ENCODE measurements around the gene ARHGAP18. TPM values are rescaled to one million over a fixed set of nuclear protein-coding genes. Genes with fewer than 3 reads are reported as not detected.

The ARHGAP18 gene
- total RNA-seq, 1 experiment from 2014 or later, result 12.6 TPM

DNA sequence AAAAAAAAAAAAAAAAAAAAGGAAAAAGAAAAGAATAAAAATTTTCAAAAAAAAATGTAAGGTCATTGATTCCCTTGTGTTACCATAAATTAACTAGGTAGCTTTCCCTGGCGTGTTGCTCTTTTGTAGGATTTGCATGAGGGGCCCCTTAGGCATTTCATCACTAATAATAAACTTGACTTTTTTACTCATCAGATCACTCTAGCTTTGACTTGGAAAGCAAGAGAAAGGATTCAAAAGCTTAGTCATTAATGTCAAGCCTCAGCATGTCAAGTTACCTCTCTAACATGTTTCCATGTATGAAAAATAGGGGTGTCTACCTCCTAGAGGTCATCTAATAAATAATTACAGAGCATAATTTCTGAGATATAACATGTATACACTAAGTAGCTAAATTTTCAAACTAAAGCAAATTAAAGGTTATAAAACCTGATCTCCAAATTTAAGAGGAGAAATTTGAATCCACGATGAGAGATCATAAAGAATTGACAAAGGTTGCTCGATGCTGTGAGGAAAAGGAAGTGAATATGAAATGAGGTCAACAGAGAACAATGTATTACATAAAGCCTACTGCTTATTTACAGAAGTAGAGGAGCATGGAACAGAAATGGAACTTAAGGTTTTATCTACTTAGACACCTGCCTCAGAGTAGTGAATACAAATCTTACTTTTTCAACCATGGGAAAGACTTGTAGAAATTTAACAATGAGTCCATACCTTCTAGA, 86.8 kb downstream of the ARHGAP18 start:
- DNase-seq (ENCODE audit: extremely low read depth, low read depth), result no peak

DNA sequence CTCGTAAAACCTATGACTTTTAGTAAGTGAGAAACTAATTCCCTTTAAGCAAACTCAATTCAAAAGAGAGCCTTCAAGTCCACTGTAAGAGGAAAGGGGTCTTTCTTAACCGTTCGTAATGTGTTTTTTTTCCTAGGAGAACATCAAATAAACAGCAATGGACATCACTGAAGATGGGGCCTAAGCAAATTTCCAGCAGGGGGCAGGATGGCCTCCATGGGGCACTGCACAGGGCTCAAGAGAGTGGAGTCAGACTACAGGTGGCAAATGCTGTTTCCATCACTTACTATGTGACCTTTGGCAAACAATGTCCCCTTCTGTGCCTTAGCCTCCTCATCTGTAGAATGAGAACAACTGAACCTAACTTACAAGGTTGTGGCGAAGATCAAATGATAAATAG, 88.7 kb downstream of the ARHGAP18 start:
- DNase-seq (ENCODE audit: extremely low read depth, low read depth), result no peak

DNA sequence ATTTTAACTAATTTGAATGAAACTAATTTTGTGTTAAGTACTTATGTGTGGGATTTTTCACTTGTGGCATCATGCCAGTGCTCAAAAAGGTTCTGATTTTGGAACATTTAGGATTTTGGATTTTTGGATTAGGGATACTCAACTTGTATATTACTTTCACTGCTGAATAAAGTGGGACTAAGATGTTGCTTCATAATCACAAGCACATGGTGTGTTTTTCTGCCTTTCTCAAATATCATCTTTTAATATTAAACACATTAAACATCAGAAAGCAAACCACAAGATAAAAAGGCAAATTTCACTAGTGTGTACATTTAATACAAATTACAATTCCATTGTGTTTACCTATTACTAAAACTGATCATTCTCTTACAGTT, 89.8 kb downstream of the ARHGAP18 start:
- DNase-seq (ENCODE audit: extremely low read depth, low read depth), result no peak

DNA sequence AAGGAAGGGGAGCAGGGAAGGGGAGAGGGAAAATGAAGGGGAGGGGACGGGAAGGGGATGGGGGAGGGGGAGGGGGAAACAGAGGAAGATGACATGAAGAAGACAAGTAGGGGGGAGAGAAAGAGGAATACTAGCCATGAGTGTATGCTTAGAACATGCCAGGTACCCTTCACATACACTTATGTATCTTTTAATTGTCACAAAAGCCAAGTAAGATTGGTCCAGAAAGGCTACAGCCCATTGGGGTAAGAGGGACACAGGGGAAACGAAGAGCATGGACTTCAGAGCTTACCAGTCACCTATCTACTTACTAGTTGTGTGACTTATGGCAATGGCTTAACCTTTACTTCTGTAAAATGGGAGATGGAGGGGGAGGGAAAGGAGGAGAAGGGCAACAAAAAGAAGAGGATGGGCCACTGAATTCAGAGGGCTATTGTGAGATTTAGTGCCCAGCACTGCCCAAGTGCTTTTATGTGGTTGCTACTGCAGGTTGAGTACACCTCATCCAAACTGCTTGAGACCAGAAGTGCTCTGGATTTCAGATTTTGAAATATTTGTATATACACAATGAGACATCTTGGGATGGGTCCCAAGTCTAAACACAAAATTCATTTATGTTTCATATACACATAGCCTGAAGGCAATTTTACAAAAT, 90.3 kb downstream of the ARHGAP18 start:
- no peak for DNase-seq (ENCODE audit: extremely low read depth, low read depth)

DNA sequence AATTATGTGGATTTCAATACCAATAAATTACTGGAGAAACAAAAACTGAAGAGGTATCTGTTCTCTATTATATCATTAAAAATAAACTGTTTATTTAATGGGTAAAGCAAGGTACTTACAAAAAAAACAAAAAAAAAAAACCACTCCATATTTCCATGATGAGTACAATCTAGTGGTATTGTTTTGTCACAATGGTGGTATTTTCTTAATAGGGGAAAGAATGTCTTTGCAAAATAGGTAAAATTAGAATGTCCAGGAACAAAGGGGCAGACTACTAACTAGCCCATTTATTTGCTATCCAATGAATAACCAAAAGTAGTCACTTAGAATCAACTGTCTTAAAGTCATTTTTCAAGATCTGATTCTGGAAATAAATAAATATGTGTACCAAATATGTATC, 92.0 kb downstream of the ARHGAP18 start:
- no peak for DNase-seq (ENCODE audit: extremely low read depth, low read depth)

DNA sequence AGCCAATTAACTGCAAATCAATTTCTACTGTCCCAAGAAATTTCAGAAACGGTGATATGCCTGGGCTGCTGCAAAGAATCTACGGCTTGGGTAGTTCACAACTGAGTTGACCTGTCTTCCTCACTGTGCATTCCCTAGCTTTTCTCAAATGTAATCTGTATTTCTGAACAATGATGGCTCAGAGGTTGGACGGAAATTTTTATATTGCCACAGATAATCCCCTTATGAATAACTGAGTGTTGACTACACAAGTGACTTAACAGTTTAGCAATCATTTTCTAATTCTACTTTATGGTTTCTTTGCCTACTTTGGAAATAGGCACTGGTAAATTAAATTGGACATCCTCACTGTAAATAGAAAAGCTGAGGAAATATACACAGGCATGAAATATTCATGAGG, 94.5 kb downstream of the ARHGAP18 start:
- DNase-seq (ENCODE audit: extremely low read depth, low read depth), result no peak

DNA sequence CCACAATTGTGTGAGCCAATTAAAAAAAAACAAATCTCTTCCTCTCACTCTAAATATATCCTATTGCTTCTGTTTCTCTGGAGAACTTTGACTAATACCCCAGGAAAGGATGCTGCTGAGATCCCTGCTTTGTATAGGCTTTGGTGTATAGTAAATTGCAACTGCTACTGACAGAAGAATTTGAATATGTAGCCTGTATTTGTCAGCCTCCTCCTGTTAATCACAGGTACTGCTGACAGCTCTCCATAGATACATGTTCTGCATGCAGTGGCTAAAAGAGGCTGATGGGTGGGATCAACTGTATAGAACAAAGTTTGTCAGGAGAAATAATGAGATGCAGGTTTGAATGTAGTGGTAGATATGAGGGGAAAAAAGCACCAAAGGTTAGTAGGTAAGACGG, 95.0 kb downstream of the ARHGAP18 start:
- no peak for DNase-seq (ENCODE audit: extremely low read depth, low read depth)

DNA sequence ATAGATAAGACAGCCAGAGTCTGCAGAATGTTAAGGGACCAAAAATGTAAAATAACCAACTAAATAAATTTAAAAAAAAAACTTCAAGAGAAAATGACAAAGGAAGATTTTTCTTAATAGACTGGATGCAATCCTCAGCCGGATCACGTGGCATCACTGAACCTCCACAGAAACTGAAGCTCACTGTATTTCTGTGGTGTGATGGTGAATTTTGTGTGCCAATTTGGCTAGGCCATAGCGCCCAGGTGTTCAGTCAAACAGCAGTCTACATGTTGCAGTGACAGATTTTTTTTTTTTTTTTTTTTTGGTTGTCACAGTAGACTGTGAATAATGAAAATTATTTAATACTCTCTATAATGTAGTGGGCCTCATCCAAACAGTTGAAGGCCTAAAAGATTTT, 95.5 kb downstream of the ARHGAP18 start:
- DNase-seq (ENCODE audit: extremely low read depth, low read depth), result no peak

DNA sequence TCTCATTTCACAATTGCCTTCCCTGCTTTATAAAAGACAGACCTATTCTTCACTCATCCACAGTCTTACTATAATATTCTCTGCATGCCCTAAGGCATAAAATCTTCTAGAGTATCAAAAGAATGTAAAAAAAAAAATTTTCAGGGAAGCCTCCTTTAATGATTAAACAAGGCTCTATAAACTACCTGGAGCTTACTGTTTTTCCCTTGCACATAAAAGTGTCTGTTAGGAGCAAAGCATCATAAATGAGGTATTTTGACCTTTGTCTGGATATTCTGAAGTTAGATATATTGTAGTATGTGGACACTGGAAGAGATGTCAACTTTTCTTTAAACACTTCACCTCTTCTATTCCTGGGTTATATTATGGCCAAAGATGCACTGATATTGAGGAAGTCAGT, 97.5 kb downstream of the ARHGAP18 start:
- no peak for DNase-seq (ENCODE audit: extremely low read depth, low read depth)

DNA sequence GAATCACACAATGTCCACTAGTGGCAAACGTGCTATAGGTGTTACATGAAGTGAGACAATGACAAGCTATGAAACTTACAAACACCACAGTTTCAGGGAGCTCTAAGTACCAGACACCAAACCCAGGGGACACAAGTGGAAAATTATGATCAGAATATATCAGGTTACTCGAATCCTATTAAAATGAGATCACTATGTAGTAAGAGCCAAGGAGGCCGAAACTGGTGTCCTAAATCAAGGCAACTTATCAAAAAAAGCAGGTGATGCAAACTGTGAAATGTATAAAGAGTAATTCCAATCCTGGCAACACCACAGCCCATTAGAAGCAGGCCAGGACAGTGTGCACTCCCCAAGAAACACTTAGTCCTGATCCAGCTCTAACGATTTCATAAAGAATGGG, 100.3 kb downstream of the ARHGAP18 start:
- no peak for DNase-seq (ENCODE audit: extremely low read depth, low read depth)

DNA sequence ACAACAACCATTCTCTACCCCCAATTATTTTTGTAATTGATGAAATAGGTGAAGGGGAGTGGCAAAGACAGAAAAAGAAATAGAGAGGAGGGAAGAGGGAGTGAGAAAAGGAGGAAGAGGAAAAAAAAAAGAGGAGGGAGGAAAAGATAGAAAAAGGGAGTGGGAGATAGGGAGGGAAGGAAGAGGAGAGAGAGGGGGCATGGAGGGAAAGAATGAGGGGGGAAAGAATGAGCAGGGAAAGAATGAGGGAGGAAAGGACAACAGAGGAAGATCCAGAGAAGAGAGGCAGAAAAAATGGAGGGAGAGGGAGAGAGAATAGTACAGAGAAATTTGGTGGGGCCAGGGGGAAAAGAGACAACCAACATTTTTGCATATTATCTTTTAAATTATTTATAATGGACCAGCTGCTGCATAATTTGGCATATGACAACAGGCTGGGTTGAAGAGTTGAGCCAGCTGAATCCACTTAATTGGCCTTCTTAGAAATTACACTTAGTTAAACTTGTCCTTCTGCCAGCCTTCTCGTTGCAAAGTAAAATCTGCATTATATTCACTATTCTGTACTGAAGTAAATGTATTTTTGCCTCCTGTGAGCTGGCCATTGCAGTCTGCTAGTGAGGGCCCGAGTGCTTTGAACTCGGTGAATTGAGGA, 101.0 kb downstream of the ARHGAP18 start:
- DNase-seq (ENCODE audit: extremely low read depth, low read depth), result no peak

DNA sequence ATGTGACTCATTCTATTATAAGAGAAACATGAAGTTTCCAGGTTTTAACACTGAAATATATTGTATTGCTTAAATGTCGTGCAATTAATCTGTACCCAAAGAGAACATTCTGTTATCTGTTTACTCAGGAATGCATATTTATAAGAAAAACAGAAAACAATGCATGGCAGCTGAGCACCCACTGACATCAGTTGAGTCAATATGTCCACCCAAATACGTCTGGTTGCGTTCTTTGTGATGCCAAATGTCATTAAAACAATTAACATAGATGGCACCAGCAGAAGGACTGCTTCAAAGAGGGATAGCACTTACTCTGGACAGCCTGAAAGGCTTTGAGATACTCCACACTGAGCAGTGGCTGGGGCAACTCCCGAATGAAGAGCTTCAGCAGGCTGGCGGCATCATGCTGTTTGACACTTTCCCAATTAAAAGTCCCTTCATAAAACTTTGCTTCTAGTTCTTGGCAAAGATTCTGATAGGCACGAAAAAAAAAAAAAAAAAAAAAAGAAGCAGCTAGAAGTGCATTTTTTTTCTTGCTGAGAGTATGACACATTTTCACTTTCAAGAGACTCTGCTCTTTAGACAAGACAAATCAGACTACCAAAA, 102.3 kb downstream of the ARHGAP18 start:
- no peak for DNase-seq (ENCODE audit: extremely low read depth, low read depth)

DNA sequence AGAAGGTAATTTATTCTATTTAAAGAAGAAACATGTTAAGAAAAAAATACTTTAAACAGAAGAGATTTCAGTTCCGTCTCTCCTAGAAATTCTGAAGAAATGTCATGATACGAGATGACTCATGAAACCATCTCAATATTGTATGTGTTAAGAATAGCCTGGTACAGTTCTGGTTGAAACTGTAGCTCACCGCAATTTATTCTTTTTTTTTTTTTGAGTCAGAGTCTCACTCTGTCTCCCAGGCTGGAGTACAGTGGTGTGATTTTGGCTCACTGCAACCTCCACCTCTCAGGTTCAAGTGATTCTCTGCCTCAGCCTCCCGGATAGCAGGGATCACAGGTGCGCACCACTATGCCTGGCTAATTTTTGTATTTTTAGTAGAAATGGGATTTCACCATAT, 103.3 kb downstream of the ARHGAP18 start:
- no peak for DNase-seq (ENCODE audit: extremely low read depth, low read depth)

DNA sequence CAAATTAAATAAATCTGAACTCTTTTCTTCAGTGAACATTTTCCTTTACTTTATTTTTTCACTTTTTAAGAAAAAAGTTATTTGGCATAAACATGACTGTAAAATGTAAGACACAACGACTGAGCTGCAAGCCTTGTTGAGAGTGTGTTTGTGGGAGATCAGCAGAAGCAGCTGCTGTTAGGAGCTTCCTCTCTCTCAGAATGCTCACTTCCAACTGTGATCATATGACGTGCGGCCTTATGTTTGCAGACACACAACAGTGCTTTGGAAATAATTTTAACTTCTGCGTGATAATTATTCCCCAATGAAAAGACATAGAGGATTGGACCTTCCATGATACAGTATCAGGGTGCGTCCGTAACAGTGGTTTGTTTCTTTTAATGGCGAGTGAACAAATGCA, 104.0 kb downstream of the ARHGAP18 start:
- DNase-seq (ENCODE audit: extremely low read depth, low read depth), result no peak

DNA sequence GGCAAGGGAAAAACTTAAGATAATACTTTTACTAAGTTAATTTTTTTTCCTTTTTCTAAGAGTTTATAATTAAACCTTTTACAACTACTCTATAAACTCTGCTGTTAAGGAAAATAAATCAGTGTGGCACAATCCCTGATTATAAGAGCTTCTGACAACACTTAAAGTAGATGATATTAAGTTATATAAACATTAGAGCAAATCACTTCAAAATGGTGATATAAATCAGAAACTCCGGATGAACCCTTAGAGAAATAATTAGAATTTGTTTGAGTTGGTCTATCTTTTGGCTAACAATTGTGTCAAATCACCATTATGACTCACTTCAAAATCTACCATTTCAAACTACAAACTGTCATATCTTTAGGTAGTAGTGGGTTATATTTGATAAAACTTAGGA, 104.9 kb downstream of the ARHGAP18 start:
- no peak for DNase-seq (ENCODE audit: extremely low read depth, low read depth)

DNA sequence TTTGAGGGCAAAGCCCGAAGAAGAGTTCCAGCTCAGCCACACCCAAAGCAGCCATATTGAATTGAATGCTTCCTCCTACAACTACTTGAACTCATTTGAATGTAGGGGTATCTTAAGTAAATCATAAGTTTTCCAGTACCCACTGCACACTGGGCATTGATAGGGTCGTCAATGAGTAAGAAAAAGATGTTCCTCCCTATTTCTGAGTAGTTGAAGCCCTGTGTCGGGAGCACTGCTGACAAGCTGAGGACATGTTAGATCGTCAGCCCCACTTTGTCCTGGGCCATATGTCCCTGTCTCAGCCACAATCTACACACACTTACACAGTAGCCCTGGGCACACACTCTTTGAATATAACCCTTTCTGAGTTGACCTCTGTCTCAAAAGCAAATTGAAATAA, 105.7 kb downstream of the ARHGAP18 start:
- DNase-seq (ENCODE audit: extremely low read depth, low read depth), result no peak

DNA sequence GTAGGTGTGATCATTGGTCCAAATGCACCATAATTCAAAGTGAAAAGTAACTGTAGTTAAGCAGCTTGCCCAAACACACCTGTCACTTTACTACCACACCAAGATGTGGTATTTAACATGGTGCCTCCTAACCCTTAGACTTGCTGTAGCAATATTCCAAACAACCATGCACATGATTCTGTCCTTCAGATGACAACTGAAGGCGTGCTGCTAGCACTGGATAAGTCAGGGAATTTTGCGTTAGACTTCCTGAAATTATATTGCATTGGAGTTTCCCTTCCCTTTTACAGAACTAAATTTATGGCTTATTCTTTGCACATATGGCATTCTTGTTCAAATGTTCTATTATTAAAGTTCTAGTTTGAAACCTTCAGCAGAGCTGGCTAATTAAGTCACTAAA, 106.2 kb downstream of the ARHGAP18 start:
- DNase-seq (ENCODE audit: extremely low read depth, low read depth), result no peak

DNA sequence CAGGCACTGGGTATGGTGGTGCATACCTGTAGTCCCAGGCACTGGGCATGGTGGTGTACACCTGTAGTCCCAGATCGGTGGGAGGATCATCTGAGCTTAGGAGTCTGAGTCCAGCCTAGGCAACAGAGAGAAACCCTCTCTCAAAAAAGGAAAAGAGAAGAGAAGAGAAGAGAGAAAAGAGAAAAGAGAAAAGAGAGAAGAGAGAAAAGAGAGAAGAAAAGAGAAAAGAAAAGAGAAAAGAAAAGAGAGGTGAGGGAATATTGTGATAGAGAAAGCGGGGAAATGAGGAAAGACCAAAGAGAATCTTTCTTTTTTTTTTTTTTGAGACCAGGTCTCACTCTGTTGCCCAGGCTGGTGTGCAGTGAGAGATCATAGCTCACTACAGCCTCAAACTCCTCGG, 108.7 kb downstream of the ARHGAP18 start:
- DNase-seq (ENCODE audit: extremely low read depth, low read depth), result no peak

DNA sequence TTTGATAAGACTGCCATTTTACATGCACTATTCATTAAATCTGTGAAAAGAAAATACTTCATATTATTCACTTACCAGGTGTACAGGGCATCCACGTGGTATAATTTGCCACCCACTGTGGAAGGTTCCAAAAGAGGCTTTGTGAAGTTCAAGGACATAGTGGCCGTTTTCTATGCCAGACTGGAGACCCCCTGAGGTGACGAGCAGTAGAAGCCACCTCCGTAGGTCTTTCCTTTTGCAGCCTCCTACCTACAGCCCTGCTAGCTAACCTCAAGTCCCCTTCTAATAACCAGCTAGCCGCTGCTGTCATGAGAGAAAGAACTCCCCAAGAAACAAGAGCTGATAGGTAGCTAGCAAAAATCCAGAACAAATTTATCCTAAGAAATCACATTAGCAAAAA, 110.5 kb downstream of the ARHGAP18 start:
- DNase-seq (ENCODE audit: extremely low read depth, low read depth), result no peak

DNA sequence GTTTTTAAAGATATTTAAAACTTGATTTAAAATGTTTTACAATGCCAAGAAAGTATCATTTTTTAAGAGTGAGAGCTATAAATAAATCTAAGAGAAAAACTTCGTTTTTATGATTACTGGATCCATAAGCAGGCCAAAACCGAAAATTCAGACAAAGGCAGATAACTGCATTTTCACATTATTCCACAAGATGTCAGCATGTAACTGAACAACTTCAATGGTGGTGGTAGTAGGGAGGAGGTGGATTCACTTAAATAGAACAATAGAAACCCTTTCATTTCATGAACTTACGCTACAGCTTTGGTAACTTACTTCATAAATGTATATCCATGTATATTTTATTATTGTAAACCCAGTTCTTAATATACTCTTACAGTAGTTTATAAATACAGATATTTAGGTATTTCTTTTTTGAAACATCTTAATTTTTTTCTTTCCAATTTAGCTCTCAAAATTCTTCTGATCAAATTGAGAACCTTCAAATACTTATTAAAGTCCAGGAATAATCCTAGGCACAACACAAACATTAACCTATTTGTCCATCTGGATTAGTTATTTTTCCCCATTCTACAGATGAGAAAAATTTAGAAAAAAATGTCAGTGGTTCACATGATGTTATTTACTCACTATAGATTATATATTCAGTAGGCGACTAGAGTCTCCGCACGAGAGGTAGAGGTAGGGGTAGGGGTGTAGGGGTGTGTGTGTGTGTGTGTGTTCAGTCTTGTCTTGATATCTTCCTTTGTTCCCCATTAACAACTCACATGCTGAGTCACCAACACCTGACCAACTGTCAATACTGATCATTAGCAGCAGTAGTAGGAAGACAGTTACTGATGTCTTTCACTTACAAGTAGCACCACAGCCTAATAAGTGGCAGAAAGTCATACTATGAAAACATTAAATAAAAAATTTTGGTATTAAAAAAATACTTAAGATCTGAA, 111.5 kb downstream of the ARHGAP18 start:
- DNase-seq (ENCODE audit: extremely low read depth, low read depth), result peak; percentile 65

Measured in NCI-H460 (cell line).